ENCODE results near the gene PRIM2.
"Not testable (repeated sequence)": the region's sequence is repeated elsewhere in the genome, so short reads cannot be mapped to it uniquely, and the experiment has no call there.

- not testable (repeated sequence) for TF ChIP-seq POLR2A (IDR thresholded peaks at IDR 0.05)
- TF ChIP-seq, protein P1, sequence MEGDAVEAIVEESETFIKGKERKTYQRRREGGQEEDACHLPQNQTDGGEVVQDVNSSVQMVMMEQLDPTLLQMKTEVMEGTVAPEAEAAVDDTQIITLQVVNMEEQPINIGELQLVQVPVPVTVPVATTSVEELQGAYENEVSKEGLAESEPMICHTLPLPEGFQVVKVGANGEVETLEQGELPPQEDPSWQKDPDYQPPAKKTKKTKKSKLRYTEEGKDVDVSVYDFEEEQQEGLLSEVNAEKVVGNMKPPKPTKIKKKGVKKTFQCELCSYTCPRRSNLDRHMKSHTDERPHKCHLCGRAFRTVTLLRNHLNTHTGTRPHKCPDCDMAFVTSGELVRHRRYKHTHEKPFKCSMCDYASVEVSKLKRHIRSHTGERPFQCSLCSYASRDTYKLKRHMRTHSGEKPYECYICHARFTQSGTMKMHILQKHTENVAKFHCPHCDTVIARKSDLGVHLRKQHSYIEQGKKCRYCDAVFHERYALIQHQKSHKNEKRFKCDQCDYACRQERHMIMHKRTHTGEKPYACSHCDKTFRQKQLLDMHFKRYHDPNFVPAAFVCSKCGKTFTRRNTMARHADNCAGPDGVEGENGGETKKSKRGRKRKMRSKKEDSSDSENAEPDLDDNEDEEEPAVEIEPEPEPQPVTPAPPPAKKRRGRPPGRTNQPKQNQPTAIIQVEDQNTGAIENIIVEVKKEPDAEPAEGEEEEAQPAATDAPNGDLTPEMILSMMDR (IDR thresholded peaks at IDR 0.05): not testable (repeated sequence)
These were observed 314.3 kb downstream of the PRIM2 start for GRCh38 chr6:57631773-57632172.
